Upper lobe of left lung (tissue), 6 donors: ENCODE measurements around the gene AGRN. TPM values are rescaled to one million over a fixed set of nuclear protein-coding genes. Genes with fewer than 3 reads are reported as not detected.

Experiments used
- ATAC-seq, 2 donors: fragments of 200-7000 bp; cut with Tn5 transposase; one replicate each; pipeline ENCODE4 v1.9.1; 2022; ENCODE audit warnings: mild to moderate bottlenecking in 2 of 2, moderate library complexity in 2 of 2; ENCODE audit not compliant: low FRiP score in 2 of 2
- DNase-seq, 2 donors: peaks; one replicate each; pipeline ENCODE4 v3.0.0-alpha.2; 2019 to 2020
- H3K27ac ChIP-seq, 4 donors: fragments of 200-600 bp; sonication (generic); one replicate each; pipeline ENCODE4 v1.5.1; 2016 to 2019
- H3K27me3 ChIP-seq, 4 donors: fragments of 200-600 bp; sonication (generic); one replicate each; pipeline ENCODE4 v1.5.1; 2017 to 2019
- H3K36me3 ChIP-seq, 4 donors: fragments of 200-600 bp; sonication (generic); one replicate each; pipeline ENCODE4 v1.5.1; 2016 to 2019
- H3K4me1 ChIP-seq, 4 donors: fragments of 200-600 bp; sonication (generic); one replicate each; pipeline ENCODE4 v1.5.1; 2018 to 2019
- H3K4me3 ChIP-seq, 4 donors: fragments of 200-600 bp; sonication (generic); one replicate each; pipeline ENCODE4 v1.5.1; 2017 to 2019; ENCODE audit warnings: mild to moderate bottlenecking in 2 of 4, moderate library complexity in 1 of 4
- H3K9me3 ChIP-seq, 4 donors: fragments of 200-600 bp; sonication (generic); one replicate each; pipeline ENCODE4 v1.5.1; 2018 to 2019
- EP300 ChIP-seq, 4 donors: sonication (generic); formaldehyde crosslinking; IDR thresholded peaks; one replicate each; pipeline ENCODE4 v1.5.1; 2017; ENCODE audit warnings: antibody characterized with exemption in 4 of 4, control low read depth in 2 of 4
- POLR2A ChIP-seq, 4 donors: fragments of 450-650 bp; IDR thresholded peaks; one replicate each; pipeline ENCODE4 v1.5.1; 2016 to 2017; ENCODE audit warnings: antibody characterized with exemption in 4 of 4, mild to moderate bottlenecking in 2 of 4
- POLR2AphosphoS5 ChIP-seq, 2 donors: sonication (generic); formaldehyde crosslinking; IDR thresholded peaks; one replicate each; pipeline ENCODE4 v1.5.1; 2017; ENCODE audit warnings: antibody characterized with exemption in 2 of 2
- WGBS, 2 donors: methylation state at CpG; one replicate each; pipeline ENCODE4 v1.1.5; 2017 to 2018; 5-methylcytosine and 5-hydroxymethylcytosine counted together
- total RNA-seq, 6 donors: library from RNA; depleted of rRNA in 4 of 6; stranded (reverse); fragments of >200 nt in 4 of 6; gene quantifications; one replicate each; pipeline versions ENCODE4 v1.1.0 to v1.2.1, GENCODE V29; 2016 to 2021
- TF ChIP-seq, protein P1 (sequence below), 6 experiments: fragments of 450-650 bp in 4 of 6; fragments of 200-600 bp in 2 of 6; sonication (generic) in 2 of 6; IDR thresholded peaks; one replicate each; pipeline ENCODE4 v1.5.1; 2016 to 2019; ENCODE audit warnings: antibody characterized with exemption in 6 of 6
- donor health status: DM: no; HTN: no; CAD: no; lungs with moderate emphysema.
- donor health status: DM: no; HTN: yes; CAD: no; lungs with severe emphysema.

The AGRN gene
- total RNA-seq, 6 donors from 2014 or later = 91.0 to 316 (median 157) TPM

DNA sequence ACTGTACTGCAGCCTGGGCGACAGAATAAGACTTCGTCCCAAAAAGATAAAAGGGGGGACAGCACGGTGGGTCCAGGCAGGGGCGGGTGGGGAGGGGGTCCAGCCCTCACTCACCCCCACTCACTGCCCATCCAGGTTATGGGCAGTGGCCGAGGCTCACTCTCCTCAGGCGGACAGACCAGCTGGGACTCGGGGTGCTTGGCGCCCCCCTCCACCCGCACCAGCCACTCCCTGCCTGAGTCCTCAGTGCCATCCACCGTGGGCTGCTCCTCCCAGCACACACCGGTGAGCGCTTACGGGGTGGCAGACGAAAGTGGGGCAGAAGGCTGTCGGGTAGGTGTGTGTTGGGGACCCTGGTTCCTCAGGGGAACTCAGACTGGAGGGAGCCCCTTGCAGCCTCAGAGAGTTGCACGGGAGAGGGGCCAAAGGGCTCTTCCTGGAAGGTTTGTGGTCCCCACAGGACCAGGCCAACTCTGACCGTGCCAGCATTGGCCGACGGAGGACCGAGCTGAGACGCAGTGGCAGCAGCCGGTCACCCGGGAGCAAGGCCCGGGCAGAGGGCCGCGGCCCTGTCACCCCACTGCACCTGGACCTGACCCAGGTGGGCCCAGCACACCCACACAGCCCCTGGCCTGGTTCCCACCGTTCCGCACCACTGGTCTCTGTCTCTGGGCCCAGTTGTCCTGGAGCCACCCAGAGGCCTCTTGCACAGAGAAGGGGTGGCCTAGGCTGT, 47.0 kb upstream of the AGRN start:
- peak in 1 of 2 donors; percentile 74 for DNase-seq
- H3K27me3 ChIP-seq = peaks cover 0 to 25% (median 13%) of the 10 kb centered on the region in 4 donors
- H3K36me3 ChIP-seq = no peaks in the 10 kb centered on the region
- H3K27ac ChIP-seq = no peak overlapping the region
- peaks cover 4 to 9% (median 9%) of the 10 kb centered on the region in 4 donors for H3K4me1 ChIP-seq
- no peak overlapping the region for H3K4me3 ChIP-seq
- H3K9me3 ChIP-seq = no peaks in the 10 kb centered on the region
- 84 to 88% methylated on average over 7 to 28 of the region's 28 CpGs for WGBS, 2 donors
- no peak for ATAC-seq
- TF ChIP-seq EP300 (IDR thresholded peaks at IDR 0.05) (no peak), POLR2AphosphoS5 (IDR thresholded peaks at IDR 0.05) (no peak), POLR2A (IDR thresholded peaks at IDR 0.05) (no peak)
- TF ChIP-seq, protein P1, sequence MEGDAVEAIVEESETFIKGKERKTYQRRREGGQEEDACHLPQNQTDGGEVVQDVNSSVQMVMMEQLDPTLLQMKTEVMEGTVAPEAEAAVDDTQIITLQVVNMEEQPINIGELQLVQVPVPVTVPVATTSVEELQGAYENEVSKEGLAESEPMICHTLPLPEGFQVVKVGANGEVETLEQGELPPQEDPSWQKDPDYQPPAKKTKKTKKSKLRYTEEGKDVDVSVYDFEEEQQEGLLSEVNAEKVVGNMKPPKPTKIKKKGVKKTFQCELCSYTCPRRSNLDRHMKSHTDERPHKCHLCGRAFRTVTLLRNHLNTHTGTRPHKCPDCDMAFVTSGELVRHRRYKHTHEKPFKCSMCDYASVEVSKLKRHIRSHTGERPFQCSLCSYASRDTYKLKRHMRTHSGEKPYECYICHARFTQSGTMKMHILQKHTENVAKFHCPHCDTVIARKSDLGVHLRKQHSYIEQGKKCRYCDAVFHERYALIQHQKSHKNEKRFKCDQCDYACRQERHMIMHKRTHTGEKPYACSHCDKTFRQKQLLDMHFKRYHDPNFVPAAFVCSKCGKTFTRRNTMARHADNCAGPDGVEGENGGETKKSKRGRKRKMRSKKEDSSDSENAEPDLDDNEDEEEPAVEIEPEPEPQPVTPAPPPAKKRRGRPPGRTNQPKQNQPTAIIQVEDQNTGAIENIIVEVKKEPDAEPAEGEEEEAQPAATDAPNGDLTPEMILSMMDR (IDR thresholded peaks at IDR 0.05) = no peak

DNA sequence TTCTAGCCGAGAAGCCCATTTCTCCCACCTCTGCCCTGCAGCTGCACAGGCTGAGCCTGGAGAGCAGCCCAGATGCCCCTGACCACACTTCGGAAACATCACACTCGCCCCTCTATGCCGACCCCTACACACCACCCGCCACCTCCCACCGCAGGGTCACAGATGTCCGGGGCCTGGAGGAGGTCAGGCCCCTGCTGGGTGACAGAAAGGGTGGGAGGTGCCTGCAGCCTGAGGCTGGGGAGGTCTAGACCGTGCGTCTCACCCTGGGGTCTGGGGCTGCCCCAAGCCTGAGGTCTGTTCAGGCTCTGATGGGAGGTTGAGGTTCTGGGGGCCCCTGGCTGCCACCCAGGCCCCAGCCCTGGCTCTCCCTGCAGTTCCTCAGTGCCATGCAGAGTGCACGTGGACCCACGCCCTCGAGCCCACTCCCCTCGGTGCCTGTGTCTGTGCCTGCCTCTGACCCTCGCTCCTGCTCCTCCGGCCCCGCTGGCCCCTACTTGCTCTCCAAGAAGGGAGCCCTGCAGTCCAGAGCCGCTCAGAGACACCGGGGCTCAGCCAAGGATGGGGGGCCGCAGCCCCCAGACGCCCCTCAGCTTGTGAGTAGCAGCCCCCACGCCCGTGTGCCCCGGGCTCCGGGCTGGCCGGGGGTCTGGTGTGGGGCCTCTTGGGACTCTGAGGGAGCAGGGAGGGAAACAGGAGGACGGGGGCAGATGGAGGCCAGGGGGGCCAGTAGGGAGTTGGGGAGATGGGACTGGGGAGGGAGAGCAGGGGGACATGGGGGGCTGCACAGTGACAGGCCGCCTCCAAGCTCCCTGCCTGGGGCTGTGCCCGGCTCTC, 46.2 kb upstream of the AGRN start:
- H3K27me3 ChIP-seq = peaks cover 0 to 25% (median 13%) of the 10 kb centered on the region in 4 donors
- WGBS, 2 donors = 84 to 86% methylated on average over 9 to 18 of the region's 28 CpGs

DNA sequence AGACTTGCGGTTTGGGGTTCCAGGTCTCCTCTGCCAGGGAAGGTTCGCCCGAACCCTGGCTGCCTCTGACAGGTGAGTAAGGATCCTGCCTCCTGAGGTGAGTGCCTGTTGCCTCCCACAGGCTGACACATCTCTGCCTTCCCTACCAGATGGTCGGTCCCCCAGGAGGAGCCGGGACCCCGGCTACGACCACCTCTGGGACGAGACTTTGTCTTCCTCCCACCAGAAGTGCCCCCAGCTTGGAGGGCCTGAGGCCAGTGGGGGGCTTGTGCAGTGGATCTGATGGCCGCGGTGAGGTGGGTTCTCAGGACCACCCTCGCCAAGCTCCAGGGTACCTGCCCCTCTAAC, 45.7 kb upstream of the AGRN start:
- peaks cover 4 to 9% (median 9%) of the 10 kb centered on the region in 4 donors for H3K4me1 ChIP-seq
- no peak for ATAC-seq
- WGBS, 2 donors = 92% methylated on average over 11 of the region's 11 CpGs; no CpG with 5 or more reads in 1 of the 2 donors
- DNase-seq = no peak
- TF ChIP-seq, protein P1 (IDR thresholded peaks at IDR 0.05) = no peak
- TF ChIP-seq EP300 (IDR thresholded peaks at IDR 0.05) = no peak
- TF ChIP-seq POLR2A (IDR thresholded peaks at IDR 0.05) = no peak
- TF ChIP-seq POLR2AphosphoS5 (IDR thresholded peaks at IDR 0.05) = no peak
- no peaks in the 10 kb centered on the region for H3K9me3 ChIP-seq
- H3K36me3 ChIP-seq = no peaks in the 10 kb centered on the region
- H3K27me3 ChIP-seq = peaks cover 0 to 25% (median 13%) of the 10 kb centered on the region in 4 donors
- no peak overlapping the region for H3K4me3 ChIP-seq
- H3K27ac ChIP-seq = no peak overlapping the region

More for the DNA sequence above, 46.2 kb upstream of the AGRN start:
- Histone ChIP-seq H3K4me1 (peaks cover 4 to 9% (median 9%) of the 10 kb centered on the region in 4 donors), H3K4me3 (no peak overlapping the region), H3K36me3 (no peaks in the 10 kb centered on the region), H3K9me3 (no peaks in the 10 kb centered on the region), H3K27ac (no peak overlapping the region)
- DNase-seq (peak in 1 of 2 donors; percentile 72), ATAC-seq (no peak)
- TF ChIP-seq EP300 (IDR thresholded peaks at IDR 0.05) = no peak
- TF ChIP-seq, protein P1 (IDR thresholded peaks at IDR 0.05) = no peak
- no peak for TF ChIP-seq POLR2A (IDR thresholded peaks at IDR 0.05)
- TF ChIP-seq POLR2AphosphoS5 (IDR thresholded peaks at IDR 0.05) = no peak

DNA sequence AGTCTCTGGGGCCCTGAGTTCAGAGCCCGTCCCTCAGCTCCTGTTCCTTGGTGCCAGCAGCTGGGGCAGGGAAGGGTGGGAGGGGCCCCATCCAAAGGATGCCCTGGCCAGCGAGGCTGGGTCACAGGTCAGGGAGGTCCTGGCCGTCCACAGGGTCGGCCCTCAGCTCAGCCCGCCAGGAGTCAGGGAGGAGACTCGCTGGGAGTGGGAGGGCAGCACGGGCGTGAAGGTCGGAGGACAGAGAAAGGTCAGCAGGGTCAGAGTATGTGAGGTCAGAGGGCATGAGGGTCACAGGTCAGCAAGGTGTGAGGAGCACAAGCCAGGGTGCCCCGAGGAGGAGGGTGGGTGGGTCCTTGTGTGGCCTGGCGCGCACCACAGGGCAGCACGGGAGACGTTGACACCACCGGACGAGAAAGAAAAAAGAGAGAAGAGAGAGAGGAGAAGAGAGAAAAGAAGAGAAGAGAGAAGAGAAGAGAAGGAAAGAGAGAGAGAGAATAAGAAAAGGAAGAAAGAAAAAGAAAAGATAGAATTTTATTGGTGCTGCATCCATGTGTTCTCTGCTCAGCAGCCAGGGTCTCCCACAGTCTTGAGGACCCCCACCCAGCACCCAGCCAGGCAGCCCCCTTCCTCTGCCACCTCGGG, 45.1 kb upstream of the AGRN start:
- 69 to 77% methylated on average over 17 of the region's 17 CpGs for WGBS, 2 donors
- TF ChIP-seq, protein P1 (IDR thresholded peaks at IDR 0.05) = no peak
- TF ChIP-seq POLR2A (IDR thresholded peaks at IDR 0.05) (no peak), POLR2AphosphoS5 (IDR thresholded peaks at IDR 0.05) (no peak), EP300 (IDR thresholded peaks at IDR 0.05) (no peak)

More for the DNA sequence above, 45.1 kb upstream of the AGRN start:
- Histone ChIP-seq H3K4me1 (peaks cover 4 to 9% (median 9%) of the 10 kb centered on the region in 4 donors), H3K36me3 (no peaks in the 10 kb centered on the region), H3K9me3 (no peaks in the 10 kb centered on the region), H3K27me3 (peaks cover 0 to 25% (median 13%) of the 10 kb centered on the region in 4 donors), H3K4me3 (no peak overlapping the region), H3K27ac (no peak overlapping the region)
- ATAC-seq (no peak), DNase-seq (no peak)
